ENCODE data around the gene SOWAHA. TPM values are rescaled to one million over a fixed set of nuclear protein-coding genes. Genes with fewer than 3 reads are reported as not detected.

Gene SOWAHA
- total RNA-seq, 3 donors from 2014 or later, result 11.6 to 44.5 (median 24.3) TPM

DNA sequence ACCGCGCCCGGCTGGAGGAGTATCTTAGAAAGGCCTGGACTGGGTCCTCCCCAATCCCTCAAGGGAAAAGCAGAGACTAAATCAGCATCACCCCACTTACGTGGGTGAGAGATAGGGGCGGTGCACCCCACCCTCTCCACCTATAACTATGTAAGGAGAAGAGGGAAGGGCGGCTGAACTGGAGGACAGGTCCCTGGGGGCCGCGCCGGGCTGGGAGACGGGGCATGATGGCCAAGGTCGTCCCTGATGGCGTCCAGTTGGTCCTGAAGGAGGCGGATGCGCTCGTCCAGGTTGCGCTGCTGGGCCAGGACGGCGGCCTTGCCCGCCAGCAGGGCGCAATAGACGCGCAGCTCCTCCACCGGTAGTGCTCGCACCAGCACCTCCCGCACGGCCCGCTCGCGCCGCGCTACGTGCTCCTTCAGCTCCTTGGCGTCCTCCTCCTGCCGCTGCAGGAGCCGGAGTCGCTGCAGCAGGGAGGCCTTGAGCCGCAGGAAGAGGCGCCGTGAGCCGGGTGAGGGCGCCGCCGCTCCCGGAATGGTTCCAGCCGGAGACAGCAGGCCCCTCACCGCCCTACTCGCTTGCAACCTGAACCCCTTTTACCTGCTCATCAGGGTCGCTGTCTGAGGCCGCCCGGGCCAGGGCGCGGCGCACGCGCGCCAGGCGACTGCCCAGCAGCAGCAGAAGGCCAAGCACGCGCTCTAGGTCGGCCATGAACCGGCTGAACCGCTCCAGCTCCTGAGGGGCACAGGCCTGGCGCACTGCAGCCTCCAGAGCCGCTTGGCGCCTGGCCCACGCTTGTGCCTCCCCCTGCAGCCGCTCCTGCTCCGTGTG is 9.8 kb downstream of the SOWAHA start:
- Histone ChIP-seq H3K9me3 (no peaks in the 10 kb centered on the region), H3K36me3 (ENCODE audit: low read depth) (no peaks in the 10 kb centered on the region), H3K4me1 (ENCODE audit: low read depth) (no peaks in the 10 kb centered on the region), H3K4me3 (no peak overlapping the region)
- no peak for TF ChIP-seq CTCF (IDR thresholded peaks at IDR 0.05)
- DNase-seq (no peak), ATAC-seq (no peak)
- intact Hi-C loops (cut with DNase I, micrococcal nuclease), result no loop called here

DNA sequence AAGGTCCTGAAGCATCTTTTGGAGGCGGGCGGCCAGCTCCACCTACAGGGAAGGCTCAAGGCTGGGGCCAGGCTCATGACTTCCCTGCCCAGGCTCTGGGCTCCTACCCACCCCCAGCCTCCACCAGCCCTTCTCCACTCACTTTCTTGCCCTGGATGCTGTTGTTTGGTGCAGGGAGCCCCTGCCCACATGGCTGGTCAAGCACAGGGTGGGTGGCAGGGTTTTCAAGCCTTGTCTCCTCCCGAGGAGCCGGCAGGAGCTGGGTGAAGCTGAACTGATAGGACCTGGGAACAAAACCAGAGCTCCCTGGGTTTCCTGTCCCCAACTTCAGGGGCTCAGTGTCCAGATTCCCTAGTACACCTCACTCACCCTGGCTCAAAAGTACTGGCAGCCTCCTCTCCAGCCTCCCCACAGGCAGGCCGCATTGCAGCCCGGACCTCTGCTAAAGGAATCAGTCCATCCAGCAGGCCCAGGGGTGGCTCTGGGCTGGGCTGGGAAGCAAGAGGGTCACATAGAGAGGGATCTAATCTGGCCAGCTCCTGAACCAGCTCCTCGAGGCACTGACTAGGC is 10.5 kb downstream of the SOWAHA start:
- Histone ChIP-seq H3K9me3 (no peaks in the 10 kb centered on the region), H3K4me1 (ENCODE audit: low read depth) (peaks cover 1% of the 10 kb centered on the region), H3K4me3 (no peak overlapping the region), H3K36me3 (ENCODE audit: low read depth) (no peaks in the 10 kb centered on the region)
- intact Hi-C loops (cut with DNase I, micrococcal nuclease), result no loop called here
- DNase-seq, result no peak
- TF ChIP-seq CTCF (IDR thresholded peaks at IDR 0.05), result no peak
- ATAC-seq, result no peak

- DNase-seq, result no peak
- intact Hi-C loops (cut with DNase I, micrococcal nuclease), result no loop called here
- TF ChIP-seq CTCF (IDR thresholded peaks at IDR 0.05), result no peak
- ATAC-seq, result no peak
- no peaks in the 10 kb centered on the region for H3K9me3 ChIP-seq
- no peaks in the 10 kb centered on the region for H3K36me3 ChIP-seq (ENCODE audit: low read depth)
- no peak overlapping the region for H3K4me3 ChIP-seq
- H3K4me1 ChIP-seq (ENCODE audit: low read depth), result peaks cover 6% of the 10 kb centered on the region
Observed at GRCh38 chr5:132824426-132824825, 11.3 kb downstream of the SOWAHA start.

GRCh38 chr5:132825033-132825833 is 12.1 kb downstream of the SOWAHA start:
- DNase-seq (no peak), ATAC-seq (no peak)
- H3K9me3 ChIP-seq, result no peaks in the 10 kb centered on the region
- intact Hi-C loops (cut with DNase I, micrococcal nuclease), result no loop called here
- no peak for TF ChIP-seq CTCF (IDR thresholded peaks at IDR 0.05)
- H3K36me3 ChIP-seq (ENCODE audit: low read depth), result no peaks in the 10 kb centered on the region
- no peak overlapping the region for H3K4me3 ChIP-seq
- peaks cover 6% of the 10 kb centered on the region for H3K4me1 ChIP-seq (ENCODE audit: low read depth)

DNA sequence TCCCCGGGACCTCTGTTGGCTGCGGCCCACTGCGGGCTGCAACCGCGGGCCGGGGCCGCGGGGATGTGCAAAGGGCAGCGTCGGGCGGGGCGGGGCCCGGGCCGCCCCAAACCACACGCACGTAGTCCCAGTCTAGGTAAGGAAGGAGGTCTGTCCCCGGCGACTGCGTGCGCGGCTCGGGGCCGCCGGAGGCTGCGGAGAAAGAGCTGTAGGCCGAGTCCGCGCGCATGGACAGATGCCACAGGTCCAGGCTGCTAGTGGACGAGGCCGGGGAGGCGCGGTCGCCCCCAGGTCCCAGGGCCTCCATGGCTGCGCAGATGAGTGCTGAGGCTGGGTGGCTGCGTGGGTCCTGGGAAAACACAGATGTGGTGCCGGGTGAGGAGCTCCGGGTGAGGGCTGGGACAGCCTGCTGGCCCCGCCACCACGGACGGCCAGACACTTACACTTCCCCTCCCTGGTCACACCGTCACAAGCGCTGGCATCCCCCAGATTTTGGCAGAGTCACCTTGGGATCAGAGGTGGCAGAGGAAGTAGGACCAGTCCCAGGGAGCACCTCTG is 12.8 kb downstream of the SOWAHA start:
- Histone ChIP-seq H3K4me3 (no peak overlapping the region), H3K36me3 (ENCODE audit: low read depth) (no peaks in the 10 kb centered on the region), H3K4me1 (ENCODE audit: low read depth) (peaks cover 6% of the 10 kb centered on the region), H3K9me3 (no peaks in the 10 kb centered on the region)
- TF ChIP-seq CTCF (IDR thresholded peaks at IDR 0.05), result no peak
- DNase-seq (no peak), ATAC-seq (no peak)
- intact Hi-C loops (cut with DNase I, micrococcal nuclease), result no loop called here

All from mucosa of descending colon (tissue), 3 donors.